Measurements from ENCODE around the gene TMPRSS15.
"Not testable (repeated sequence)": the region's sequence is repeated elsewhere in the genome, so short reads cannot be mapped to it uniquely, and the experiment has no call there.

Gene TMPRSS15

DNA sequence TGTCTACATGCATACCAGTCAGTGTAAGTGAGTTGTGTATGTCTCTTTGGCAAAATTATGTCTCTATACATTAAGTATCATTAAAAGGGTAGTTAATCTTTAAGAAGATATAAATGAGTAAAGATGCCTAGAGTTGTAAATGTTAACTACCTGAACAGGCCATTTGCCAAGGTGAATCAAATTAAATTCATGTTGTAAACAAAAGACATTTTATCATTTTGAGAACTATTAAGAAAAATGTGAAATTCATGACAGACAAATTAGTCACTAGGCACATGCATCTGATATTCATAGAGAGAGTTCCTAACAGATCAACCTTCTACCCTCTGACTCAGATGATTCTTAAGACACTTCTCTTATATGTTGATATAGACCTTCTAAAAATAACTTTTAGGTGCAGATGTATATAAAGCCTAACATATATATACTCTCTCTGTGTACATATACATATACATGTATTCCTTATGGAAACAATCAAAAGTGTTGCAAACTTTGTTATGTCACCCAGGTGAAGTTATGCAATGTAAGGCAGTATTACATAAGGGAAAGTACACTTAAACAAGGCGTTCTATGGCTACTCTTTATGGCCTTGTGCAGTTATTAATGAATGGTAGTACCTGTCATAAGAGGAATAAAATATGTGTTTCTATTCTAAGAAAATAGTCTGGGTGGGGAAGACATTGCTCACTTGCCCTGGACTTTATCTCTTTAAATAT, at the start of gene TMPRSS15:
TMPRSS15 (minus strand) TSS at position 51 of the 716 bp plus-strand sequence. CDS start 163 bp downstream, outside the sequence.
- DNase-seq (ENCODE audit: low read depth, low spot score): no peak

DNA sequence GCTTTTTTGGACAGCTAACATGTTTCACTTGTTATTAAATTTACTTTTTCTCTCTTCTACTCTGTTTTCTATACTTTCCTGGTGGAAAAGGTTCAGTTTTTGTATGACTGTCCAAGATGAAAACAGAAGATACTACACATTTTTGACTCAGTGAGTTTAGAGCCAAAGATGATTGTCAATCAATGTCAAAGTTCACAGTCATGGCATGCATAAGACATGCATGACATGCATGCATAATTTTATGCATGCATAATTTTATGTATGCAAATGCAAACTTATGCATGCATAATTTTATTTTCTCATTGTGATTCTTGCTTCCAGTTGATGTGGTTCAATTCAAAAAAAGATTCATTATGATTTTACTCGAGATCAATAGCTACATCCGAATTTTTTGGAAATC, 48.1 kb upstream of the TMPRSS15 start:
- DNase-seq (ENCODE audit: low read depth, low spot score): no peak

DNA sequence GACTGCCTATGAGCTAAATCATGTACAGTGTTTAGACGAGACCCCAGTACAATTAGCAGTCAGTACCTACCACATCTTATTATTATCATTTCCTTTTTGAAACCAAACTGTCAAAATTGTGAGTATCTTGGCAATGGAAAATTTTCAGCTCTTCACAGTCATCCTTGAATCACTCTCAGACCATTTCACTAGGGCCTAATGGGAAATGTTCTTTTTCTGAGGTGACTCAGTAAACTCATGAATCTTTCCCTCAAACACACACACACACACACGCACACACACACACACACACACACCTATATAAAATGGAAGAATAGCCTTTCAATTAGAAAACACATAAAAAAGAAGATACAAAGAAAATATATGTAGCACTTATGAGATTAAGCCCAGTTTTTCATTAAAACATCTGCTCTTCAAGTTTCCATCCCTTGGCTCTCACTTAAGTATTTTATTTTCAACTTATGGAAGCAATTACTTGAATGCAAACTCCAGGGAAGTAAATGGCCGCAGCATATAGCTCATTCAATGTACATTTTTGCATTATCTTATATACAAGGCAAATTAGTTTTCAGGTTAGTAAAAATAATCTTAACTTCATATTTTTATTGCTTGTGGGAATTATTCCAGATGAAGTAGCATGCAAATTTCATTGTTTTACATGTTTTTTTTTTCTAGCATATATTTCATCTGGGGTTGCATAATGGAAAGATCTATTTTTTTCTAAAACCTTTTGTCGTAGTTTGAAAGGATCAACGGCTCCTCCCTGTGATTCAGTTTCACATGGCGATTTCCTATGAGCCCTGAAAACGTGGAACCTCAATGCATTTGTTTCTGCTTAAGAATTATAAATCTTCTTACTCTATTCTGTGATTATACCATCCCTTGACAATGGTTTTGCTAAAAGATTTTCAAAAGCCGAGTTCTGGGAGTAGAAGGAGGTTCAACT, 46.3 kb upstream of the TMPRSS15 start:
- DNase-seq (ENCODE audit: low read depth, low spot score): no peak

DNA sequence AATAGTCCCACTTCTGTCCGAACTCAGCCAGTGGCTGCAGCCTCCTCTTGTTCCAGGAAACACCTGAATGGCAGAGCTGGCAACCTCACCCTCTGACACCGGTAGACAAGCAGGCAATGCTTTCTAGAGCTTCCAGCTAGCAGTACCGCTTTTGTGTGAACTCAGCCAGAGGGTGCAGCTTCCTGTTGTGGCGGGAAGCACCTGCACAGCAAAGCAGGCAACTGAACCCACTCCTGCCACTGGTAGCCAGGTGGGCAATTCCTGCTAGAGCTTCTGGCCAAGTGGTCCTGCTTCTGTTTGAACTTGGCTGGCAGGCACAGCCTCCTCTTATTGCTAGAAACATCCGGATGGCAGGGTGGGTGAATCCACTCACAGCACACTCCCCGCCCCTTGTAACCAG, 40.1 kb upstream of the TMPRSS15 start:
- DNase-seq (ENCODE audit: low read depth, low spot score): no peak

DNA sequence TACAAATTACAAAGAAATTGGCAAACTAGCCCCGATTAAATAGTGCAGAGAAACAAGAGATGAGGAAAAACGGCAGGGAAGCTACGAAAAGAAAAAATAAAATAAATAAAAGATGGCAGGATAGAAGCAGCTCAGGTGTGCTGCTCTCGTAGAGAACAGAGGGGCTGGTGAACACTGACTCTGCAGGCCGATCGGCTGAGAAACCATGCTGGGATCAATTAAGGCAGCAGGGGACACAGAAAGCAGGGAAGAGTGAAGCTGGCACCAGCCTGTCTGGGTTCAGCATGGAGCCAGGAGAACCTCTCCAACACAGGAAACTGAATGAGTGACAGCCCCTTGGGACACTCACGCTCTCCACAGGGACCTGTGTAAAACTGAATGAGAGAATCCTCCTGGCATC, 39.5 kb upstream of the TMPRSS15 start:
- DNase-seq (ENCODE audit: low read depth, low spot score): no peak

DNA sequence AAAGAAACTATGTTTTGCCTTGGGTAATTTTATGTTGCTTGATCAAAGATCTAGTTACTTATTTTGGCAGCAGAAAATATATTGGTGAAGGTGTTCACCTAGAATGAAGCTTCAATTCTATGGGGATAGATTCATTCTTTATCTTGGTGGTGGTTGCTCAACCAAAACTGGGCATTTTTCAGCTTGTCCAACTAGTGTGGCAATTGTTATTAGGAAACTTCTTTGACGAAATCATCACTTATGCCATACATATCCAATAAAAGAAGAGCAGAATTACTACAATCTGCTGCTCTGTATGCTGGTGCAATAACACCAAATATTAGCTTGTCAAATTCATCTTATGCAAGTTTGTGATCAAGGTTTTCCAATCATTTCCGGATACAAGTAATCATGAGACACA, 26.8 kb upstream of the TMPRSS15 start:
- no peak for DNase-seq (ENCODE audit: low read depth, low spot score)

DNA sequence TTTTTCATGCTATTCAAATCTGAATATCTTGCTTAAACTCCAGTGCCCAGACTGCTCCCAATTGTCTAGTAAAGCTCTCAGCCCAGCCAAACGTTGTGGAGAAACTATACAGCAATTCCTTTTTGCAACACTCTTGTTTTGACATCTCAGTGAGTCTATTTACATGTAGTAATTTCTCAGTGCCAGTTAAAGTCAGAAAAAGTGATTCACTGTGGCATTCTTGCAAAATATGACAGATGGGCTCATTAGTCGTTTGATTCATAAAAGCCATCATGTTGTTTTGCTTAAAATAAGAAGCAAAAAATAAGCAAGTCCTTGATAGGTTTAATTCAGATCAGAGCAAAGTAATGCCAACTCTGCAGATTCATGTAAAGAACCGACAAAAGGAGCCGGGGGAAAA, 20.7 kb upstream of the TMPRSS15 start:
- no peak for DNase-seq (ENCODE audit: low read depth, low spot score)

DNA sequence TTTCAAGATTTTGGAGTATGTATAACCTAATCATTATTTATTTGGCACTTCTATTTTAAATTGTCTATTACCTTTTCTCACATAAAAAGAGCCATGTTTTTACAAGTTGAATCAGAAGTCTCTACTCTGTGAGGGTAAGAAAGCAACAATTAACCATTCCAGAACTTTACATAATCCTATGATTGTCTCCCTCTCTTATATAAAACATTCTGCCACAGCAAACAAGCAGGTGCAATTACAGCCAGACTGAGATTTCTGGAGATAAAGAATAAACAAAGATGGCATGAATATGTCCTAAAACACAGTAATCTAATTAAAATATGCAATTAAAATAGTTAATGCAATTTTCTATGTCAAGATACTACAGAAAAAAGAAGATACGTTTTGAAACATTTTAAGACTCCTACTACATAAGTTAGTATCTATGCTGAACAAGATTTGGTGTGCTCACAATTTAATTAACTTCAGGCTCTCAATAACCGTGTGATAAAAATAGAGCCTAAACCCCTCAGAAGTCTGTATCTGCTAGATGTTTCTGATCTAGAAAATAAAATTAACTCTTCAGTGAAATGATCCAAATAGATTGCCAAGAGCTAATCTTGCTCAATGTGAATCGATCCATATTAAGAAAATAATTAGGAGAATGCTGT, 13.7 kb upstream of the TMPRSS15 start:
- no peak for DNase-seq (ENCODE audit: low read depth, low spot score)

DNA sequence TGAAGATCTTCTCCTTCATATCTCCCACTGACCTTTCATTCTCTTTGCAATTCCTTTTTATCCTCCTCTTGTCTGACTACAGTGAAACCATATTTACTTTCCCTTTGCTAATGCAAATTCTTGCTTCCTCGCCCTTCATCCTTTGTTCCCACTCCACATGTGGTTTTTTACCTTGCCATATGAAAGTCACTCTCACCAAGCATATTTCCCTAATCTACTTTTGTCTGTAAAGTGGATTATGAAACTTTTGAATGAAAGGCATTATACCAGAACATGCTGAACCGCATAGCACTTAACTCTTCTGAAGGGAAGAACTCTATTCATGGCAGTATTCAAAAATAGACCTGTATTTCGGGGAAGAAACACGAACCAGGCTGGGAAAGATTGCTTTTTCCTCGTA, 8.0 kb upstream of the TMPRSS15 start:
- no peak for DNase-seq (ENCODE audit: low read depth, low spot score)

DNA sequence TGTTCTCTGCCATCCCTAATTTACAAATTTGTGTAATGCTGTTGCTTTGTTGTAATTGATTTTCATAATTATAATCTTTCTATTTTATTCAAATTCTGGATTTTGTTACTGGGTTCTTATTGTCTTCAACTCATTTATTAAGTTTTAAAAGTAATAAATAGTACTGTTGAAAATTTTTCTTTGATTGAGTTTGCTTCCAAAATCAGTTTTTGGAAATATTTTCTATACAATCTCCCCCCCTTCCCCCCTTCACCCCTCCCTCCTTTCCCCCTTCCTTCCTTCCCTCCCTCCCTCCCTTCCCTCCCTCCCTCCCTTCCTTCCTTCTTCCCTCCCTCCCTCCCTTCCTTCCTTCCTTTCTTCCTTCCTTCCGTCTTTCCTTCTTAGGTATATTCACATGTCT, 6.0 kb upstream of the TMPRSS15 start:
- DNase-seq (ENCODE audit: low read depth, low spot score): no peak

DNA sequence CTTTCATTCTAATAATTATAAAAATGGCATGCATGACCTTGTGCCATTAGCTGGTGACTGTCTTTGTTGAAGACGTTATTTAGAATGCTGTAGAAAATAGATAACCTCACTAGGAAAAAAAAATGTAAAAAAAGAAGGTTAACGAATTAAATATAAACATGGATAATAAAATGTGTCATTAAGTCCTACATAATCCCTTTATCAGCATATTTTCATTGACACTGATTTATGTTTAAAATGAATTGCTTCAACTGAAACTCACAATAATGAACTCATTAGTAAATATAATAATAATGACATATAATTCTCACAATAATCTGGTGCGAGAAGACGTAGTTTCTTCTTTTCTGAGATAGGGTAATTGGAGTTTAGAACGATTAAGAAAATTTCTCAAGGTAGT, 4.7 kb downstream of the TMPRSS15 start:
- no peak for DNase-seq (ENCODE audit: low read depth, low spot score)

DNA sequence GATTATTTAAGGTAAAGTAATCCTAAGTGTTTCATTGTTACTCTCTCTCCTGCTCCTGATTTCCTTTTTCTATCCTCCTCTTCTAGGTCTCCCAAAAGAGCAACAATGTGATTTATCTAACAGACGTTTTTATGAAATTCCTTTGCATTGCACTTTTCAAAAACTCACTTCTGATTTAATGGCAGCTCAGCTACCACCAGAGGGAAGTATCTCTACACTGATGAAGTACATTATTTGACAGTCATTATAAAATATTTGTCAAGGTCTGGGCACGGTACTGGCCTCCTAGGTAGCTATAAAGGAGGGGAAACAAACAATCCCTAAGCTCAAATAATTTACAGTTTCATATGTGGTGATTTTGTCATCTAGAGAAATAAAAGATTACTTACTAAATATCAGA, 15.6 kb downstream of the TMPRSS15 start:
- no peak for DNase-seq (ENCODE audit: low read depth, low spot score)

DNA sequence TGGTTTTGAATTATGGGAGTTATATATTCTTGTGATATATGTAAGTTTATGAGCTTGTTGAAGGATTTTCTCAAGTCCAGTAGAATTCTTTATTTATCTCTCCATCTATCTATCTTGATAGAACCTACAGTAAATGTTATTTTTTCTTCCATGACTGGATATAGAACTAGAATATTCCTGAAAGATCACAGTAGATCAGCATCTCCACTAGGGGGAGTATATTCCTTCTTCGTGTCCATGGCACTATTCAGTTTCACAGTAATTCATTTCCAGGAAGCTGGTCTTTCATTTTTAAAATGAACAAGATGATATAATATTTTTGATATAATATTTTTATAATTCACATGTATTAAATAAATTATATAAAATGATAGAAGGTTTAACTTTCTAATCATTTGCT, 18.8 kb downstream of the TMPRSS15 start:
- DNase-seq (ENCODE audit: low read depth, low spot score): no peak

DNA sequence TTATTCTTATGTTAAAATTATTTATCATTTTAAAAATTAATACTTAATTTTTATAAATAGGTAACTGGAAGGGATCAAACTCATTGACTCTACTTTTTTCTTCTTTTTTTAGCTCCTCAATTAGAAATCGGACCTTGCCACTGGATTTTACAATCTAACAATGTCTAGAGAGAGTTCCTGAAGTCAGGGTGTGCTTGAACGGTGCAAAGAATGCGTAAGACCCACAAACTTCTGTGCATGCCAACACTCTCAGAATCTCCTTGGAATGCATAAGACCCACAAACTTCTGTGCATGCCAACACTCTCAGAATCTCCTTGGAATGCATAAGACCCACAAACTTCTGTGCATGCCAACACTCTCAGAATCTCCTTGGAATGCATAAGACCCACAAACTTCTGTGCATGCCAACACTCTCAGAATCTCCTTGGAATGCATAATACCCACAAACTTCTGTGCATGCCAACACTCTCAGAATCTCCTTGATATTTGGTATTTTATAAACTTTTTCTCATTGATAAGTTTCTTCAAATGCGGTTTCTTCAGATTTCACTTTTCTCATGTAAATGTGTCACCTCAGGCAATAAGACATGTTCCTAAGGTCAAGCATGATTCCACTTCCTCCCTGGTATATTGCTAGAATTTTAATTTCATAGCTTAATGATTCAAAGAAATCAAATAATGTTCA, 20.5 kb downstream of the TMPRSS15 start:
- not testable (repeated sequence) for DNase-seq (ENCODE audit: low read depth, low spot score)

DNA sequence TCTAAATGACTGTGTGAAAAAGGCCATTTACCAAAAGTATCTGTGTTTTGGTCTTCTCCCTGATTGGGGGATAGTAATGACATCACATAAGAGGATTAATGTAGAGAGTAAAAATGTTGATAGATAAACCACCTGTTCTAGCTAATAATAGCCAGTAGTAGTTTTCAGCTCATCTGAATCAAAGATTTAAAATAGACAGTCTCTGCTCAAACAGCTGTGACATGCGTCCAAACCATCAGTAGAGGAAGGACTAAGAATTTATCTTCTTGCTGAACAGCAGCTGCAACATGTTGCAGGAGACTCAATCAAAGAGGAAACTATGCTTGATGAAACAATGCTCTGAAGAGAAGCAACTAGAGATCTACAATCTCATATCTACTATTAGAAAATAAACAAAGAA, 21.4 kb downstream of the TMPRSS15 start:
- no peak for DNase-seq (ENCODE audit: low read depth, low spot score)

DNA sequence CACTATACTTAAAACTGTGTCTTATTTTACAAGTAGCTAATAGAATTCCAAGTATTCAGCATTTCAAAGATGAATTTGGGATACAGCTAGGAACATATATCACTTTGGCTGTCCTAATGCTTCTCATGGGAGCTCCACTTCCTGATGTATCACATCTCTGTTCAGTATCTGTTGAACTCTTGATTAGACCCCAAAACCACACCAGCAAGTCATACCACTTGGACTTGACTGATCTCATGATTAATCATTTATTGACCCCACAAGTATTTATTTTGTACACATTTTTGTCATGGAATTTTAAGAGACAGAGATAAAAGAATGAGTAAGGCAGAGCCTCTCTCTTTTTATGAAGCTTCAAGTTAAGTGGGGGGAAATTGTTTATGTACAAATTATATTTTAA, 30.0 kb downstream of the TMPRSS15 start:
- no peak for DNase-seq (ENCODE audit: low read depth, low spot score)

DNA sequence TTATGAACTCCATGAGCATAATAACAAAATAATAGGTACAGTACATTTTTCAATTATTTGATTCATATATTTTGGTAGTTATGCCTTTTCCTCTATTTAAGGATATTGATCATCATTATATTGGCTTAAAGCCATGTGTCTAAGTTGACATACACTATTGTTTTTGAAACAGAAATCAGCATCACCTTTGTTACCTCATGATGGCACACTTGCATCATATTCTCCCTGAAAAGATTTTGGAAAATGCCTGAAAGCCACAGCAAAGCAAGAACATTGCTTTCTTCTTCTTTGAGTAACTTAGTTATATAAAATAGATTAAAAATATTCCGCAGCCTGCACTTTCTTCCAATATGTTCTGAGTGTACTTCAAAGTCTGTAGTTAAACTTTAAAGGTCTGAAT, 33.3 kb downstream of the TMPRSS15 start:
- DNase-seq (ENCODE audit: low read depth, low spot score): no peak

DNA sequence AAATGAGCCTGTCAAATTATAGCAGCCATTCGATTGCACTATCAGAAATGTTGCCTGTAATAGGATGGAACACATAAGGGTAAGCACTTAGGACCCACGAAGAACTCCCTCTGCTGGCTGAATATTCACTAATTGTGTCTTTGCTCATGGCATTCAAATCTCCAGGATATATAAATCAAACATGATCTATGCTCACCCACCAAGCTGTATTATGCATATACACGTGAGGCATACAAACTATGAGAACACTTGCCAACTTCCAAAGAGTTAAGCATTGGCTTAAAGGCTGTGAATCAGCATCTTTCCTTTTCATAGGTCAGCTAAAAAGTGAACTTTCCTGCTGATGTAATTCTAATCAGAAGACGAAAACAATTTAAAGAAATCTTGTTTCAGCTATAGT, 34.5 kb downstream of the TMPRSS15 start:
- DNase-seq (ENCODE audit: low read depth, low spot score): no peak

DNA sequence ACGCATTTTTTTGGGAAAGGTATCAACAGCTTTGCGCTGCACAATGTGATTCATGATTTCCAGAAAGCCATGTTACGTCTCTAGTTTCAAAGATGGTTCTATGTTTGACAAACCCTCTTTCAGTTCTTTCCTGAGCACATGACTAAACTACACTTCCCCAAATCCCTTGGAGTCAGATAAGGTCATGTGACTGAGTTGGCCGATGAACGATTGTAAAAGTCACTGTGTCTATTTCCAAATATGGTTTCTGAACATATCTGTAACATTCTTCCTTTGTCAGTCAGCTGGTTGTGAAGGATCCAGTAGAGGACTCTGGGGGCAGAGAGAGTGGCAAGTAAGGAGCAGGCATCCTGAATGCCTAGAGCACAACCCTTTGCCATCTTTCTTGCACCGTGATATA, 35.4 kb downstream of the TMPRSS15 start:
- no peak for DNase-seq (ENCODE audit: low read depth, low spot score)

DNA sequence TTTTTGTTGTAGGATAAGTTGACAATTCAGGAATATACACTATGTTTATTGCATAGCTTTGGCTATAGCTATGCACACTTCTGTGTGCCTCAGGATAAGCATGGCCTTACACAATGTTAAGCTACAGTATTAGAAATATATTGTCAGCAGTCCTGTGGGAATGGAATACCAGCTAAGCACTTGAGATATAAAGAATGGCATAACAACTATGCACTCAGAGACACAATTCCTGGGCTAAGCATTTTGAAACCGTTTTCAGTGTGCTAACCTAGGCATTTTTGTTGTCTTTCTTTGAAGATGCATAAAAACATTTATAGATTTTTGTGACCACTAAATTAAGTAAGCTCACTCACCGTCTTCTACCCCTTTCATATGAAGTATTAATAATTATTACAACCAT, 46.8 kb downstream of the TMPRSS15 start:
- DNase-seq (ENCODE audit: low read depth, low spot score): no peak

DNA sequence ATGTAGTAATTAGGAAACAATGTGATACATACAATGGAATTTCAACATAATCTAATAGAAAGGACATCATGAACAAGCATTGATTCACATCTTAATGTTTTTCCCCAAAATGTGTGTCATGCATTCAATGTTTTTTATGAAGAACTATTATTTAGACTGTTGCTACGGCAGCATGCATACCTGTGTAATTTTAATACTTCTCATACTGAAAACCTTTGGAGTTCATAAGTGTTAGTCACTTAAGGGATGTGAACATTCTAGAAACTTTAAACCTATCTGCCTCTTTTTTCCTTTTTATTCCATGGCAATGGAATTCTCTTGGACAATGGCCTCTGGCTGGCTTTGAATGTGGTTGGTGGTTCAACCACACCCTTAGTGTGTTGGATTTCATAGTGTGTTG, 48.6 kb downstream of the TMPRSS15 start:
- DNase-seq (ENCODE audit: low read depth, low spot score): no peak

DNA sequence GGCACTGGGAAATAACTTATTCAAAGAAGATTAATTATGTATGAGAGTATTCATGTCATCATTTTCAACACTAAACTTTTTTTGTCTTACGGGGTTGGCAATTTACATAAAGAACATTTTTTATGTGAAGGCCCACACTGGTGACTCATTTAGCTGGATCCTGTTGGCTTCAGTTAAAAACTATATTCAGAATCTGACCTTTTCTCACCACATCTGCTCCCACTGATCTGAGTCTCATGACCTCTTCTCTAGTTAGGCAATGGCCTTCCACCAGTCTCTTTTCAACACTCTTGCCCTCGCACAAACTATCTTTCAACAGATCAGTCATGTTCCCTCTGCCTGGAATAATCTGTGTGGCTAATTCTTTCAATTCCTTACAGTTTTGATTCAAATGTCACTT, 53.4 kb downstream of the TMPRSS15 start:
- DNase-seq (ENCODE audit: low read depth, low spot score): no peak

Measured in activated CD4-positive, CD25-positive, alpha-beta regulatory T cell treated with anti-CD3 and anti-CD28 coated beads, Interleukin-2, amount 50 U/mL, for 16 hours (primary cell).